ENCODE data around the gene MINDY3. TPM values are rescaled to one million over a fixed set of nuclear protein-coding genes. Genes with fewer than 3 reads are reported as not detected.

The MINDY3 gene
- total RNA-seq, 1 experiment from 2014 or later: 10.8 TPM

DNA sequence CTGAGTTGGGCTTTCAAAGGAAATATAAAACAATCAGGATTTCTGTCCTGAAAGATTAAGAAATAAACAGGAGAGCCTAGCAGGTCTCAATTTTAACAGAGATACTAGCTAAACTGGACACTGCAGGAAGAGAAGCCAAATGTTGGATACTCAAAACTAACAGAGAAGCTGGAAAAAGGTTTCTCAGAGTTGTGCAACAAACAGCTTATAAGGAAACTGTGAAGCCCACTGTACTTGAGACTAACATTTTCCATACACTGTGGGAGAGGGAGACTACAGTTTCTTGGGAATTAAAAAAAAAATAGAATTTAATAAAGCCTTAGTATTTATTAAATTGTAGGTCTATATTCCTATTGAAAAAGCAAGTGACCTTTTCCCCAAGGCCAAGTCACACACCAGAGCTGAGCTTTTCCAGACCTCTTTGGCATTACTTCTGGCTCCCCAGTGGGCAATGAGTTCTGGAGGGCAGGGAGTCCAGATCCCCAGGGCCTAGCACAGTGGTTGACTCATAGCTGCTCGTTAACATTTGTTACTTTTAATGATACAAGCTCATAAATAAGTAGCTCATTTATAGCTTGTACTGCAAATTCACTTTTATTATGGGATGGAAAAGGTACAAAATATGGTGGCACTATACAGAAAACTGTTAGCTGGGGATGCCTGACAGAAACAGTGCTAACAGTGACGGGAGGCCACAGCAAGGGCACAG, 68.3 kb downstream of the MINDY3 start:
- no TSS peak for BruUV-seq (replicated peaks)
- POLR2A ChIA-PET (ENCODE audit: unreplicated experiment): interaction anchor here (0.6 kb wide), 1 partner anchor 1592 kb away, joined by 5 read pairs; no protein-coding TSS in a partner anchor
- H3K9me2 ChIP-seq (ENCODE audit: insufficient read depth): no peaks in the 10 kb centered on the region
- H3K36me3 ChIP-seq (ENCODE audit: low read depth): no peaks in the 10 kb centered on the region
- no peaks in the 10 kb centered on the region for H3K27me3 ChIP-seq (ENCODE audit: insufficient read depth, low read depth)
- no peak overlapping the region for H2AFZ ChIP-seq
- no peak overlapping the region for H3K4me3 ChIP-seq
- no peaks in the 10 kb centered on the region for H3K4me1 ChIP-seq (replicated peaks; ENCODE audit: insufficient read depth)
- H3K79me2 ChIP-seq (ENCODE audit: low read depth): no peaks in the 10 kb centered on the region
- no peak for TF ChIP-seq EZH2 (IDR thresholded peaks at IDR 0.05; ENCODE audit: low read depth)
- H3K4me2 ChIP-seq: no peak overlapping the region
- no peak for DNase-seq
- H3K9me3 ChIP-seq (ENCODE audit: insufficient read depth, low read depth): no peaks in the 10 kb centered on the region
- no peak overlapping the region for H3K27ac ChIP-seq
- H3F3A ChIP-seq (ENCODE audit: insufficient read depth, low read depth): no peaks in the 10 kb centered on the region
- intact Hi-C loops (cut with micrococcal nuclease; ENCODE audit: unreplicated experiment): no loop called here
- H4K20me1 ChIP-seq (ENCODE audit: insufficient read depth): no peaks in the 10 kb centered on the region
- CTCF ChIA-PET: interaction anchor here (0.5 kb wide), 1 partner anchor 967 kb away, joined by 7 read pairs; no protein-coding TSS in a partner anchor

DNA sequence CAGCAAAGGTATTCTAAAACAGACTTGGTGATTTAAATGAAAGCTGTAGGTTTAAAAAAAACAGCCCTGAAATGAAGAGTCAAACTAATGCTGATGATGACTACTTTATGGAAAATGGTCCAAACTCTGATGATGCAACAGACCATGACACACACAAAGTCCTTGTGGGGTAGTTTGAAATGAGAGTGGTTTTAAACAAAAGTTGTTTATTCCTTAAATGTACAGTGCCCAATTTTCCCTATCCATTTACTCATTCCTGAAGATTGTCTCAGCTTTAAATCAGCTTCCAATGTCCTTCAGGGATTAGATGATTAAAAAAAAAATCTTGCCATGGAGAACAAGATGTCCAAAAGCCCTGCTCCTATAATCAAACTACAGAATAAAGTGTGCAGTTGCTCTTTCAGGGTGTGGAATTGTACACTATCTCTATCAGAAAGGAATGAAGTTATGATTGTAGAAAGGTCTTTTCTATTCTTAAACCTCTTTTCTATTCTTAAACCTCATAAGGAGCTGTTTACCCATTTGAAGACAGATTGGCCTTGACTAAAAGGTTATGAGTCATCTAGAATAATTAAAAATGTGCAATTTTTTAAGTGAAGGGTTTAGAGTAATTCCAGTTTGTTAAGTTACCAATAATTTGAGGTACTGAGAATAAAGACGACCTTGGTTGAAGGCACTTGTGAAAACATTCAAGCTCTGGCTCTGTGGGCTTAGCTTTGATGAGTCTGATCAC, 70.3 kb downstream of the MINDY3 start:
- Histone ChIP-seq H3K9me3 (ENCODE audit: insufficient read depth, low read depth) (no peaks in the 10 kb centered on the region), H3K9me2 (ENCODE audit: insufficient read depth) (no peaks in the 10 kb centered on the region), H3K27me3 (ENCODE audit: insufficient read depth, low read depth) (no peaks in the 10 kb centered on the region), H3K79me2 (ENCODE audit: low read depth) (no peaks in the 10 kb centered on the region), H3K36me3 (ENCODE audit: low read depth) (no peaks in the 10 kb centered on the region), H3K4me1 (replicated peaks; ENCODE audit: insufficient read depth) (no peaks in the 10 kb centered on the region), H3F3A (ENCODE audit: insufficient read depth, low read depth) (no peaks in the 10 kb centered on the region), H3K4me2 (no peak overlapping the region), H3K27ac (no peak overlapping the region), H4K20me1 (ENCODE audit: insufficient read depth) (no peaks in the 10 kb centered on the region), H3K4me3 (no peak overlapping the region), H2AFZ (no peak overlapping the region)
- intact Hi-C loops (cut with micrococcal nuclease; ENCODE audit: unreplicated experiment): no loop called here
- ChIA-PET POLR2A (ENCODE audit: unreplicated experiment) (no interaction called here), CTCF (no interaction called here)
- BruUV-seq (replicated peaks): no TSS peak
- no peak for DNase-seq
- TF ChIP-seq EZH2 (IDR thresholded peaks at IDR 0.05; ENCODE audit: low read depth): no peak
- TF ChIP-seq, protein P1, sequence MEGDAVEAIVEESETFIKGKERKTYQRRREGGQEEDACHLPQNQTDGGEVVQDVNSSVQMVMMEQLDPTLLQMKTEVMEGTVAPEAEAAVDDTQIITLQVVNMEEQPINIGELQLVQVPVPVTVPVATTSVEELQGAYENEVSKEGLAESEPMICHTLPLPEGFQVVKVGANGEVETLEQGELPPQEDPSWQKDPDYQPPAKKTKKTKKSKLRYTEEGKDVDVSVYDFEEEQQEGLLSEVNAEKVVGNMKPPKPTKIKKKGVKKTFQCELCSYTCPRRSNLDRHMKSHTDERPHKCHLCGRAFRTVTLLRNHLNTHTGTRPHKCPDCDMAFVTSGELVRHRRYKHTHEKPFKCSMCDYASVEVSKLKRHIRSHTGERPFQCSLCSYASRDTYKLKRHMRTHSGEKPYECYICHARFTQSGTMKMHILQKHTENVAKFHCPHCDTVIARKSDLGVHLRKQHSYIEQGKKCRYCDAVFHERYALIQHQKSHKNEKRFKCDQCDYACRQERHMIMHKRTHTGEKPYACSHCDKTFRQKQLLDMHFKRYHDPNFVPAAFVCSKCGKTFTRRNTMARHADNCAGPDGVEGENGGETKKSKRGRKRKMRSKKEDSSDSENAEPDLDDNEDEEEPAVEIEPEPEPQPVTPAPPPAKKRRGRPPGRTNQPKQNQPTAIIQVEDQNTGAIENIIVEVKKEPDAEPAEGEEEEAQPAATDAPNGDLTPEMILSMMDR (conservative IDR thresholded peaks at IDR 0.05): no peak

DNA sequence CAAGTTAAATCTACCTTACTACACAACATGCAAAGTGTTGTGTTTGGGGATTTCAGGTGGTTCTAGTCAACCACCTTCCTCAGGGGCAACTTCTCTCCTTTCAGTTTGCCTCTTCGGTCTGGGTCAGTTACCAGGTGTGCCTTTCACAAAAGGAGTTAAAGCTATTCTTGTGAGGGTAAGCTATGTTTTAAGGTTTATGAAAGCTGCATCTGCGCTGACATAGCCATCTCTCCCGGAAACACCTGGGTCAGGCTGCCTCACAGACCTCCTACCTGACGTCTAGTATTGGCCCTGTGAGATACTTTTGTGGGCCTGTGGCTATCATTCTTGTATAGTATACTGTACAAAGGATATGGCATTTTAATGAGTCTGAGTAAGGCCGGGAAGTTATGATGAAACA, 72.9 kb downstream of the MINDY3 start:
- Histone ChIP-seq H3K36me3 (ENCODE audit: low read depth) (no peaks in the 10 kb centered on the region), H3K4me2 (no peak overlapping the region), H3K4me3 (no peak overlapping the region), H3K27me3 (ENCODE audit: insufficient read depth, low read depth) (no peaks in the 10 kb centered on the region), H4K20me1 (ENCODE audit: insufficient read depth) (no peaks in the 10 kb centered on the region), H3K9me3 (ENCODE audit: insufficient read depth, low read depth) (no peaks in the 10 kb centered on the region), H3K4me1 (replicated peaks; ENCODE audit: insufficient read depth) (no peaks in the 10 kb centered on the region), H3F3A (ENCODE audit: insufficient read depth, low read depth) (no peaks in the 10 kb centered on the region), H2AFZ (no peak overlapping the region), H3K79me2 (ENCODE audit: low read depth) (no peaks in the 10 kb centered on the region), H3K27ac (no peak overlapping the region), H3K9me2 (ENCODE audit: insufficient read depth) (no peaks in the 10 kb centered on the region)
- POLR2A ChIA-PET (ENCODE audit: unreplicated experiment): no interaction called here
- intact Hi-C loops (cut with micrococcal nuclease; ENCODE audit: unreplicated experiment): no loop called here
- CTCF ChIA-PET: no interaction called here
- BruUV-seq (replicated peaks): no TSS peak
- no peak for DNase-seq
- no peak for TF ChIP-seq EZH2 (IDR thresholded peaks at IDR 0.05; ENCODE audit: low read depth)
- TF ChIP-seq, protein P1 (conservative IDR thresholded peaks at IDR 0.05): no peak
